Placental epithelial cell (primary cell): Measurements from ENCODE around the gene ANKRD39. TPM values are rescaled to one million over a fixed set of nuclear protein-coding genes. Genes with fewer than 3 reads are reported as not detected.

Experiments
- small RNA-seq: library from RNA; depleted of rRNA; stranded (forward); fragments of <200 nt; gene quantifications from one replicate; pipeline ENCODE3, GENCODE V24; 2012
- total RNA-seq: library from RNA; depleted of rRNA; stranded (reverse); fragments of >200 nt; gene quantifications from 2 replicates; pipeline ENCODE4 v1.2.3, GENCODE V29; 2012

The ANKRD39 gene
- 6.3 and 11.3 TPM in 2 replicates for total RNA-seq

GRCh38 chr2:96857667-96858372 lies at the start of gene ANKRD39:
TSS of gene ANKRD39 (minus strand) at chr2:96858016. CDS start at chr2:96857987, 29 bp downstream.

GRCh38 chr2:96869822-96870625 lies 12.2 kb upstream of the ANKRD39 start, which contains the start of gene SEMA4C:
TSS of gene SEMA4C (minus strand) at chr2:96870080. CDS start at chr2:96867886, 2,194 bp downstream.

GRCh38 chr2:96843538-96844268 lies 14.1 kb downstream of the ANKRD39 start, which contains the start of gene ANKRD23:
TSS of gene ANKRD23 (minus strand) at chr2:96844021. CDS start at chr2:96843992, 29 bp downstream.

GRCh38 chr2:96816127-96816835 lies 41.5 kb downstream of the ANKRD39 start, which contains the start of gene CNNM3:
TSS of gene CNNM3 (plus strand) at chr2:96816268. CDS start at chr2:96816278, 10 bp downstream.

Small RNA genes lying within 50 kb of the gene (small RNA-seq; reads per million reads assigned to genes)
- gene MIR3127 = 0.12 reads per million

Other genes with a start within 250 kb of the ANKRD39 start
- gene KANSL3, start 219.7 kb downstream of the ANKRD39 start, total RNA-seq = 34.6 and 40.4 TPM in 2 replicates
- under 0.01 and 0.11 TPM in 2 replicates for gene FER1L5, start 215.3 kb downstream of the ANKRD39 start, total RNA-seq
- gene LMAN2L, start 118.0 kb downstream of the ANKRD39 start, total RNA-seq = 13.7 and 21.0 TPM in 2 replicates
- 7.0 and 9.0 TPM in 2 replicates for gene CNNM4, start 97.1 kb downstream of the ANKRD39 start, total RNA-seq
- gene CNNM3, start 41.7 kb downstream of the ANKRD39 start, total RNA-seq = 8.1 and 11.4 TPM in 2 replicates
- 2.4 and 5.5 TPM in 2 replicates for gene ANKRD23, start 14.0 kb downstream of the ANKRD39 start, total RNA-seq
- 72.7 and 121 TPM in 2 replicates for gene SEMA4C, start 12.1 kb upstream of the ANKRD39 start, total RNA-seq
- gene FAM178B, start 128.6 kb upstream of the ANKRD39 start, total RNA-seq = 1.2 TPM in 1 of 2 replicates, not detected in the other
- 4.7 and 4.8 TPM in 2 replicates for gene FAHD2B, start 236.9 kb upstream of the ANKRD39 start, total RNA-seq